HEK293T (cell line): Measurements from ENCODE around the gene AGPAT2.

ENCODE experiments used
- CTCF ChIA-PET: fragments of 350-600 bp; formaldehyde crosslinking; extraction: SDS; loops from one replicate; lab custom pipeline; 2021; ENCODE audit warnings: antibody characterized with exemption, inconsistent platforms; lab: Yijun Ruan, JAX
- POLR2A ChIA-PET: fragments of 350-600 bp; formaldehyde crosslinking; extraction: SDS; loops from one replicate; lab custom pipeline; 2020; ENCODE audit warnings: antibody characterized with exemption, inconsistent platforms; lab: Yijun Ruan, JAX
- DNase-seq: peaks from one replicate; pipeline ENCODE4 v3.0.0; 2012; ENCODE audit warnings: mixed read lengths; ENCODE audit errors: extremely low spot score
- ARNT ChIP-seq: fragments of 450-650 bp; IDR thresholded peaks from 2 replicates; pipeline ENCODE4 v1.6.1; 2017; ENCODE audit warnings: mild to moderate bottlenecking
- BHLHE40 ChIP-seq: fragments of 450-650 bp; IDR thresholded peaks from 2 replicates; pipeline ENCODE4 v1.6.1; 2016; ENCODE audit warnings: mild to moderate bottlenecking, moderate library complexity, borderline replicate concordance
- CTBP1 ChIP-seq: fragments of 450-650 bp; IDR thresholded peaks from 2 replicates; pipeline ENCODE4 v1.6.1; 2016; ENCODE audit warnings: borderline replicate concordance
- ELF4 ChIP-seq: fragments of 450-650 bp; IDR thresholded peaks from 2 replicates; pipeline ENCODE4 v1.6.1; 2017; ENCODE audit warnings: antibody characterized with exemption
- FOXA1 ChIP-seq: fragments of 450-650 bp; IDR thresholded peaks from 2 replicates; pipeline ENCODE4 v1.6.1; 2016; ENCODE audit warnings: mild to moderate bottlenecking
- FOXK2 ChIP-seq: fragments of 450-650 bp; IDR thresholded peaks from 2 replicates; pipeline ENCODE4 v1.6.1; 2016; ENCODE audit warnings: mild to moderate bottlenecking
- FOXM1 ChIP-seq: fragments of 450-650 bp; IDR thresholded peaks from 2 replicates; pipeline ENCODE4 v1.6.1; 2017; ENCODE audit warnings: mild to moderate bottlenecking, borderline replicate concordance
- HDGF ChIP-seq: fragments of 450-650 bp; IDR thresholded peaks from 2 replicates; pipeline ENCODE4 v1.6.1; 2017; ENCODE audit warnings: antibody characterized with exemption, borderline replicate concordance
- L3MBTL2 ChIP-seq: fragments of 450-650 bp; conservative IDR thresholded peaks from 2 replicates; pipeline ENCODE4 v1.6.1; 2016; ENCODE audit warnings: mild to moderate bottlenecking
- LEF1 ChIP-seq: fragments of 450-650 bp; IDR thresholded peaks from 2 replicates; pipeline ENCODE4 v1.6.1; 2017; ENCODE audit warnings: mild to moderate bottlenecking, borderline replicate concordance
- NFRKB ChIP-seq: fragments of 450-650 bp; IDR thresholded peaks from 2 replicates; pipeline ENCODE4 v1.6.1; 2016; ENCODE audit warnings: mild to moderate bottlenecking, moderate library complexity
- PKNOX1 ChIP-seq: fragments of 450-650 bp; IDR thresholded peaks from 2 replicates; pipeline ENCODE4 v1.6.1; 2016
- SP1 ChIP-seq: fragments of 450-650 bp; IDR thresholded peaks from 2 replicates; pipeline ENCODE4 v1.6.1; 2017
- SUZ12 ChIP-seq: fragments of 450-650 bp; IDR thresholded peaks from 2 replicates; pipeline ENCODE4 v1.6.1; 2016; ENCODE audit warnings: mild to moderate bottlenecking
- TARDBP ChIP-seq: fragments of 450-650 bp; IDR thresholded peaks from 2 replicates; pipeline ENCODE4 v1.6.1; 2016
- ZNF384 ChIP-seq: fragments of 450-650 bp; IDR thresholded peaks from 2 replicates; pipeline ENCODE4 v1.6.1; 2016

The AGPAT2 gene

GRCh38 chr9:136681945-136682699 is 5.1 kb downstream of the AGPAT2 start:
- CTCF ChIA-PET = interaction anchor here (3.3 kb wide), 1 partner anchor 10 kb away, joined by 15 read pairs; no protein-coding TSS in a partner anchor
- POLR2A ChIA-PET = no interaction called here
- TF ChIP-seq ELF4 (no peak), HDGF (no peak), NFRKB (no peak)

GRCh38 chr9:136681029-136681428 is 6.2 kb downstream of the AGPAT2 start:
- no peak for DNase-seq
- TF ChIP-seq FOXK2 (no peak), ELF4 (no peak), CTBP1 (no peak), SP1 (no peak), NFRKB (no peak), ARNT (no peak), TARDBP (no peak), ZNF384 (no peak)
- POLR2A ChIA-PET = no interaction called here
- CTCF ChIA-PET = interaction anchor here (3.3 kb wide), 1 partner anchor 9 kb away, joined by 15 read pairs; no protein-coding TSS in a partner anchor

More at GRCh38 chr9:136681945-136682699, 5.1 kb downstream of the AGPAT2 start:
- DNase-seq = no peak

- TF ChIP-seq TARDBP (no peak), ZNF384 (no peak), HDGF (no peak), LEF1 (no peak), ELF4 (no peak), FOXM1 (no peak), BHLHE40 (no peak), SP1 (no peak), SUZ12 (no peak), L3MBTL2 (no peak), FOXK2 (no peak), FOXA1 (no peak), PKNOX1 (no peak), ARNT (no peak), CTBP1 (no peak), NFRKB (no peak)
- DNase-seq = no peak
- POLR2A ChIA-PET = no interaction called here
- CTCF ChIA-PET = interaction anchor here (3.3 kb wide), 1 partner anchor 8 kb away, joined by 15 read pairs; no protein-coding TSS in a partner anchor
Measured at GRCh38 chr9:136679431-136679941, 7.8 kb downstream of the AGPAT2 start.

GRCh38 chr9:136678624-136679023 is 8.6 kb downstream of the AGPAT2 start:
- no peak for DNase-seq
- ChIA-PET CTCF (interaction anchor here (0.6 kb wide), 1 partner anchor 16 kb away, joined by 3 read pairs; no protein-coding TSS in a partner anchor), POLR2A (no interaction called here)
- TF ChIP-seq SUZ12 (no peak), ZNF384 (no peak), ELF4 (no peak), ARNT (no peak), CTBP1 (no peak), LEF1 (no peak), BHLHE40 (no peak), FOXK2 (no peak), FOXA1 (no peak), SP1 (no peak), TARDBP (no peak), L3MBTL2 (no peak), NFRKB (no peak), PKNOX1 (no peak)

GRCh38 chr9:136678034-136678433 is 9.2 kb downstream of the AGPAT2 start:
- CTCF ChIA-PET = interaction anchor here (0.6 kb wide), 1 partner anchor 17 kb away, joined by 3 read pairs; no protein-coding TSS in a partner anchor
- no peak for TF ChIP-seq HDGF
- no peak for TF ChIP-seq L3MBTL2
- no peak for TF ChIP-seq FOXA1
- TF ChIP-seq ARNT = no peak
- no peak for TF ChIP-seq NFRKB
- TF ChIP-seq LEF1 = no peak
- no peak for TF ChIP-seq TARDBP
- no peak for TF ChIP-seq SUZ12
- DNase-seq = no peak
- POLR2A ChIA-PET = no interaction called here

- CTCF ChIA-PET = no interaction called here
- POLR2A ChIA-PET = no interaction called here
- TF ChIP-seq FOXK2 (no peak), L3MBTL2 (no peak), PKNOX1 (no peak), CTBP1 (no peak), FOXA1 (no peak), NFRKB (no peak), LEF1 (no peak), HDGF (no peak), SUZ12 (no peak), BHLHE40 (no peak), SP1 (no peak), FOXM1 (no peak), ZNF384 (no peak), ELF4 (no peak)
- no peak for DNase-seq
Measured at GRCh38 chr9:136676920-136677686, 10.2 kb downstream of the AGPAT2 start.
